ENCODE results near the gene ZIC2.
A peak's percentile ranks its signal among the peaks of the same experiment; 100 is the strongest.
"Not testable (repeated sequence)": the region's sequence is repeated elsewhere in the genome, so short reads cannot be mapped to it uniquely, and the experiment has no call there.

ZIC2 gene

DNA sequence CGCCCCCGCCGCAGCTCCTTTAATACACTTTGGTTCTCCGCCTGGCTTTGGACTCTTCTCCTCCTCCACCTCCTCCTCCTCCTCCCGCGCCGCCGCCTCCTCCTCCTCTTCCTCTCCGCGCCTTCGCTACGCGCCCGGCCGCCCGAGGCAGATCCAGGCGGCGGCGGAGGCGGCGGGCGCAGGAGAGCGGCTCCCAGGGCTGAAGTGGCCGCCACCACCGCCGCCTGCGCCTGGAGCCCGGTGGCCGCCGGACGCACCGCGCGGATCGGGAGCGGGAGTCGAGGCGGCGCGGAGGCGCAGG, at the start of gene ZIC2:
Gene ZIC2, plus strand, starts transcription at position 50 of the 301 bp plus-strand sequence. CDS start 281 bp downstream, outside the sequence.
- peak; percentile 69 for DNase-seq

DNA sequence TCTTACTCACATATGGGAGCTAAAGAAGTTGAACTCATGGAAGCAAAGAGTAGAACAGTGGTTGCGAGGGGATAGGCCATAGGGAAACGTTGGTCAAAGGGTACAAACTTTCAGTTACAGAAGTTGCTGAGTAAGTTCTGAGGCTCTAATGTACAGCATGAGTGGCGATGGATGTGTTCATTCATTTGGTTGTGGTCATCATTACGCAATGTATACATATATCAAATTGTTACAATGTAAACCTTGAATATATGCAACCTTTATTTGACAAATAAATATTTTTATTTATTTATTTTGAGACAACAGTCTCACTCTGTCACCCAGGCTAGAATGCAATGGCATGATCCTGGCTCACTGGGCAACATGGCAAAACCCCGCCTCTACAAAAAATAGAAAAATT, 48.7 kb upstream of the ZIC2 start:
- no peak for DNase-seq

DNA sequence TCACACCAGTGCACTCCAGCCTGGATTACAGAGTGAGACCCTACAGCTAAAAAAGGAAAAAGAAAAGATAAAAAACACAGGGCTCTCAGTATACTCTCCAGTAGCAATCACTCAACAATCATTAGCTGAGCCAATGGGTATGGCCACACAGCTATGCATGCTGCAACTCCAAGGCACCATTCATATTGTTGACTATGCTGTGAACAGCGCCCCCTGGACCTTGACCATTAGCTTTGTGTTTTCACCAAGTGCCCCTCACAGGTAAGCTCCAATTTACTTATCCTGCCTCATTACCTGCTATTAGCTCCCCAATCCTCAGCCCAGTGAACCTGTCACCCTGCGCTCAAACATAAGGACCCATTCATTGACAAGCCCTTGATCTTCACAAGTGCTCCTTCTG, 45.8 kb upstream of the ZIC2 start:
- no peak for DNase-seq

DNA sequence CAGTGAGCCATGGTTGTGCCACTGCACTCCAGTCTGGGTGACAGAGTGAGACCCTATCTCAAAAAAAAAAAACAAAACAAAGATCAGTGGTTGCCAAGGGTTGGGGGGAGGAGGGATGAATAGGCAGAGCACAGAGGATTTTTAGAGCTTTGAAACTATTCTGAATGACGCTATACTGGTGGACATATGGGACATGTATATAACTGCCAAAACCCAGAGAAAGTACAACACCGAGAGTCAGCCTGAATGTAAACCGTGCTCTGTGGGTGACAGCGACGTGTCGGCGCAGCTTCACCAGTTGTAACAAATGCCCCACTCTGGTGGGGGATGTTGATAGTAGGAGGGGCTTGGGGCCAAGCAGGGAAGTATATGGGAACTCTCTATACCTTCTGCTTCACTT, 42.9 kb upstream of the ZIC2 start:
- no peak for DNase-seq

DNA sequence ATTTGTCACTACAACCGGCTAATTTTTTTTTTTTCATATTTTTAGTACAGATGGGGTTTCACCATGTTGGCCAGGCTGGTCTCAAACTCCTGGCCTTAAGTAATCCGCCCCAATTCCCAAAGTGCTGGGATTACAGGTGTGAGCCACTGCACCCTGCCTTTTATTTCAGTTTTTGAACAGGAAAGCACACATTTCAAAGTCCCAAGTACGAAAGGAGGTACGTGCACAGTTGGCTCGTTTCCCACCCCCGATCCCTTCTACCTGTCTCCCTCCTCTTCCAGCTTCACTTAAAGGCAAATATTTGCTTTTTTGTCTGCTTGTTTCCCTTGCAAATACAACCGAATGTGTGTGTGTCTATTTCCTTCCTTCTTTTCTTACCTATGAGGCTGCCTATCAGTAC, 40.5 kb upstream of the ZIC2 start:
- peak; percentile 52 for DNase-seq

DNA sequence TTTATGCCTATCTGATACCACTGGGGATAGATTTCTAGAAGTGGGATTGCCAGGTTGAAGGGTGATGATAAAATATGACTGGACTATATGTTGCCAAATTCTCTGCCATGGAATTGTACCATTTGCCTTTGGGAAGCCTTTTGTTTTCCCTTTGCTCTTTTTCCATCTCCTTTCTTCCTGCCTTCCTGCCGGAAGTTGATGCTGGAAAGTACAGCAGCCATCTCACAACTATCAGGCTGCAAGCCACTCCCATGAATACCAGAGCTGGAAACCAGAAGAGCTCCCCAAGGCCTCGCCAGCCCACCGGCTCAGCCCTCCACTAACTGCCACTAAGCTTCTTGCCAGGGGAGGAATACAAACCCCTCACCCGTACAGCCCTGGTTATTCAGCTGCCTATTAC, 39.7 kb upstream of the ZIC2 start:
- no peak for DNase-seq

DNA sequence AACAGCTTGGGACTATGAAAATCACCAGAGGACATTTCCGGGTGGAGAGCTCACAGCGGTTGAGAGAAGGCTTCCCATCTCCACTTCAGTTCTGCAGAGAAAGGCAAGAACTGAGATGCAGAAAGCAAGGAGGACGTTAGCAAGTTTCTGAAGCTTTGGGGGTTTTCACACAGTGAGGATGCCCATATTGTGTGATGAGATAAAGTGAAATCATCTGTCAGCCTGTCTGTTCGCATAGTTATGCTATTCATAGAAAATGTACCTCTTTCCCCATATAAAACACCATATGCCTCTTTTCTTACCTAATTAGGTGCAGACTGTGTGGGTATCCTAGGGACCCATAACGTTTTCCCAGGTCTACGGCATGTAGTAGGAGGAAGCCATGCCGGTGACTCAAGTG, 37.5 kb upstream of the ZIC2 start:
- DNase-seq = no peak

DNA sequence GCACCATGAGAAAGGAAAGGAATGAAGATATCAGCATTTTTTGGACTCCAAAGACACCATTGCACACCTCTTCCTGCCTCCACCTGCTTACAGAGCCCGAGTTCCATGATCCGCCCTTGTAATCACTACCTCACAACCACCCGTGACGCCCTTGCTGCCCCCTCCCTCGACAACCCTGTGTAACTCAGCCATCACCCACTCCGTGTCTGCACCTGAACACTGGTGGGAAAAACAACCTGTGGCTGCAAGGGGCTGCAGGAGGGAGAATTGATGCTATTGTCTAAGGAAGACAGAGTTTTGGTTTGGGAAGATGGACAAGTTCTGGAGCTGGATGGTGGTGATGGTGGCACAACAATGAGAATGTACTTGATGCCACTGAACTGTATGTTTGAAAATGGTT, 37.0 kb upstream of the ZIC2 start:
- DNase-seq = no peak

DNA sequence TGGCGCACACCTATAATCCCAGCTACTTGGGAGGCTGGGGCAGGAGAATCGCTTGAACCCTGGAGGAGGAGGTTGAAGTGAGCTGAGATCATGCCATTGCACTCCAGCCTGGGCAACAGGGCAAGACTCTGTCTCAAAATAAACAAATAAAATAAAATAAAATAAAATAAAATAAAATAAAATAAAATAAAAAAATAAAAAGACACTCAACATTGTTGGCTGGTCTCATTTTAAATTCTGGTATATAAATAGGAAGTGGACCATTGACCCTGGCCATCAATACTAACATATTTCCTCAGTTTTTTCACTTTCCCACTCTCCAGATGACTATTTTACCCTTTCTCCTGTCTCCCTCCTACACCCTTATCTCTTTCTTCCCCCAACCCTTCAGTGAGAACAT, 36.1 kb upstream of the ZIC2 start:
- DNase-seq = not testable (repeated sequence)

DNA sequence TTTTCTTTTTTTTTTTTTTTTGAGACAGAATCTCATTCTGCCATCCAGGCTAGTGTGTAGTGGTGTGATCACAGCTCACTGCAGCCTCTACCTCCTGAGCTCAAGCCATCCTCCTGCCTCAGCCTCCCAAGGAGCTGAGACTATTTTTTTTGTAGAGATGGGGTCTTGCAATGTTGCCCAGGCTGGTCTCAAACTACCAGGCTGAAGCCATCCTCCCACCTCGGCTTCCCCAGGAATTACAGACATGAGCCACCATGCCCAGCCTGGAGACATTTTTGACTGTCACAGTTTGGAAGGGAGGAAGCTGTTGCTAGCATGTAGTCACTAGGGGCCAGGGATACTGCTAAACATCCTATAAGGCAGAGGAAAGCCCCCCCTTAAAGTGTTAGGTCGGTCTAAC, 33.9 kb upstream of the ZIC2 start:
- DNase-seq = no peak

DNA sequence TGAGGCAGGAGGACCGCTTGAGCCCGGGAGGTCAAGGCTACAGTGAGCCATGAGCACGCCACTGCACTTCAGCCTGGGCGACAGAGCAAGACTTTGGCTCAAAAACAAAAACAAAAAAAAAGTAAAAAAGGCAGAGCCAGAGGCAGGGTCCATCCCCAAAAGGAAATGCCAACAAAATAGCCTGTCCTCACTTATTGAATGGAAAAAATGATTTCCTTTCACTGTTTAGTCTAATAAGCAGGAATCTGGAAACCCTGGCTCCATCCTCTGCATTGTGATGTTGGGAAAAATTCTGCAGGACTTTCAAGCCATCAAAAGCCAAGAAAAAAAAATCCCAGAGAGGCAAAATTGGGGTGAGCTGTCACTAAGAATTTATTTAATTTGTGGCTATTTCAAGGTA, 33.2 kb upstream of the ZIC2 start:
- DNase-seq = no peak

DNA sequence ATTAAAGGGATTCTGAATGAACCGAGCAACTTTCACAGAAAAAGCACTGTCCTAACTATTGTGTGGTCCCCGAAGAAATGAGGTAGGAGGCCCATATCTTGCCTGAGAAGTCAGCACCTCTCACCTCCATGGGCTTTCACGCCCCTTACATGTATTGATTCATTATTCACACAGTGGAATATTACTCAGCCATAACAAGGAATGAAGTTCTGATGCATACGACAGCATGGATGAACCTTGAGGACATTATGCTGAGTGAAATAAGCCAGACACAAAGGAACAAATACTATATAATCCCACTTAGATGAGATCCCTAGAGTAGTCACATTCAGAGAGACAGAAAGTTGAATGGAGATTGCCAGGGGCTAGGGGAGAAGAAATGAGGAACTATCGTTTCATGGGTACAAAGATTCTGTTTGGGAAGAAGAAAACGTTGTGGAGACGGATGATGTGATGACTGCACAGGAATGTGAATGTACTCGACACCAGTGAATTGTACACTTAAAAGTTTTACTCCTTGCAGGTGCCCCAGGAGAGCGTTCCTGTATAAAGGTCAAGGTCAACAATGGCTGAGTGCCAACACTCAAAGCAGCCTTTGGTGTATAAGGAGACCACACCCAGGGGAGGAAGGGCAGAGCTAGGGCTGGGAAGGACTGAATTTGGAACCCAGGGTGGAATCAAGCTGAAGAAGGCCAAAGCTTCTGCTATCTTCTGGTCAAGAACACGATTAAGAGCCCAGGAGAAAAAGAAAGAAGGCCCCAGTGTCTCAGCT, 32.5 kb upstream of the ZIC2 start:
- DNase-seq = no peak

DNA sequence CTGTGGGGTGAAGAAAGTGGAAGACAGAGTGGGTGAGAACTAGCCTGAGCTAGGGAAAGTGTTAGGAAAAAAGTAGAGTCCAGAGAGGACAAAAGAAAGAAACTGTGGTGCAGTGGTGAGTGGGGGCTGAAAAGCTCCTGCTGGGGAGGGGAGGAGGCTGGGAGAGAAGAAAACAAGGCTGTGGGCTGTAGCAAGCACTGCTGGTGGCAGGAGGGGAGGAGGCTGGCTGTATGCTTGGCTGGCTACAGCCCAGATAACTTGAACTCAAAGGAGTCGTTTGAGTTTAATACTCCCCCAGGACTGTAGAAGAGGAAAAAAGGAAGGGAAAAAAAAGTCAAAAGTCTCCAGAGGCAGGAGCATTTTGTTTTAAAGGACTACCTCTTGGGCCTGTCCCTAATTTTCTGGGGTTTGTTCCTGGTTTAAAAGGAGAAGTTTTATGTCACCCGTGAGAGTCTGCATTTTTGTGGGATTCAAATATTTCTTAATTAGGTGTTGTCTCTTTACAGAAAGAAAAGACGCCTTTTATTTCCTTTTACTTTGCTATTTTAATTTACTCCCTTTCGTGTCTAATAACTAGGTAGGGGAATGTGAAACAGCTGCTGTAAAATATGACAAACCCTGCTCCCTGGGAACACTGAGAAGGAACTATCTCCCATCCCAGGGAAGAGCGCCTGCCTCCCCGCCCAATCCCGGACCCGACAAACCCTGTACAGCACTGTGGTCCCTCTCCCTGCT, 31.7 kb upstream of the ZIC2 start:
- DNase-seq = no peak

DNA sequence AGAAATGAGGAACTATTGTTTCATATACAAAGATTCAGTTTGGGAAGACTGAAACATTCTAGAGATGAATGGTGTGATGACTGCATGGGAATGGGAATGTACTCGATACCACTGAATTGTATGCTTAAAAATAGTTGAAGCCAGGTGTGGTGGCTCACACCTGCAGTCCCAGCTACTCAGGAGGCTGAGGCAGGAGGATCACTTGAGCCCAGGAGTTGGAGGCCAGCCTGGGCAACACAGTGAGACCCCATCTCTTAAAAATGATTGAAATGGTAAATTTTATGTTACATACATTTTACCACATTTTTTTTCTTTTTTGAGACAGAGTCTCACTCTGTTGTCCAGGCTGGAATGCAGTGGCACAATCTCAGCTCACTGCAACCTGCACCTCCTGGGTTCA, 29.9 kb upstream of the ZIC2 start:
- not testable (repeated sequence) for DNase-seq

DNA sequence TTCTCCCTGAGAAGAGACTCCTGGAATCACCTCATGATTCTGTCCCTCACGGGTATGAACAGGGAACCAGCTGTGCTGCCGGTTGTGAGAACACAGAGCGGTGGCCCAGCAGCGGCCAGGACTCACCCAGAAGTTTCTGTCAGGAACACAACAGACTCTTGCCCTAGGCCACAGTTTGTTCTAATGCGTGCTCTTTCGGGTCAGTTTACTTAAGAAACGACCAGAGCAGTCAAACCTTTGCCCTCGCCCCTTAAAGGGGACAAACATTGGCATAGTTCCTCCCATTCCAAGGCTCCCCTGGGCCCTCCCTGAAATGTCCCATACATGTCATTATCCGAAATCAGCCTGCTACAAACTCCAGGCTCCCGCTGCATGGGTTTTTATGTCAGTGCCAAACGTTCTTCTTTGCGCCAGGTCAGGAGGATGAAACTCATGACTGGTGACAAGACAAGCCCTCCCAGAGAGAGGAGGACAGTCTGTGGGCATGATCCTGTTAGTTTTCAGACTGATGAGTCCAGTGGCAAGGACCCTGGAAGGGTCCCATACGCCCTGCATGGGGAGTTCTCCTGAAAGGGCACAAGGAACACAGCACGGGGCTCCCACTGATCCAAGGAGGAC, 28.3 kb upstream of the ZIC2 start:
- DNase-seq = no peak

DNA sequence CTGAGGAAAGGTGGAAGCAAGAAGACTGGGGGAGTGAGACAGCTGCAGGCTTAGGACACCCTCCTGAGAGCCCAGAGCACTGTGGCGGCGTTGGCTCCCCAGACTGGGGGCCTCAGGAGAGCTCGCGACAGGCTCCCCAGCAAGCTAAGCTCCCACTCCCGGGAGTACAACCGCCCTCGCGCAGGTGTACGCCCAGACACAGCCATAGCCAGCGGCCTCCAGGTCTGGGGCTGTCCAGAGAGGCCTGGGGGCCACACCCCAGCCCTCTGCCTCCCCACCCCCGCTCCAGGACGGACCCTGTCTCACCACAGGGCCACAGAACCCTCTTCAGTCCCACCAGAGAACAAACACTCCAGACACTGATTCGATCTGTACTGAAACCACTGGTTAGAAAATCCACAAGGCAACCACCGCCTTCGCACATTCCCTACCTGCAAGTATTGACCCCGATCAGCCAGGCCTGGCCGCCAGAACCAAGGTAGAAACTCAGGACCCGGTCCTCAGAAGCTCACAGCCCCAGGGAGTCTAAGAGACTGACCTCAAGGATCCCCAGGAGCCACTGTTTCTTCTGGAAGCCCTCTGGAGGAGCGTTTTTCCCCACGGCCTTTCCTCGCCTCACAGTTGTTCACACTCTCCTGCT, 26.4 kb upstream of the ZIC2 start:
- no peak for DNase-seq

DNA sequence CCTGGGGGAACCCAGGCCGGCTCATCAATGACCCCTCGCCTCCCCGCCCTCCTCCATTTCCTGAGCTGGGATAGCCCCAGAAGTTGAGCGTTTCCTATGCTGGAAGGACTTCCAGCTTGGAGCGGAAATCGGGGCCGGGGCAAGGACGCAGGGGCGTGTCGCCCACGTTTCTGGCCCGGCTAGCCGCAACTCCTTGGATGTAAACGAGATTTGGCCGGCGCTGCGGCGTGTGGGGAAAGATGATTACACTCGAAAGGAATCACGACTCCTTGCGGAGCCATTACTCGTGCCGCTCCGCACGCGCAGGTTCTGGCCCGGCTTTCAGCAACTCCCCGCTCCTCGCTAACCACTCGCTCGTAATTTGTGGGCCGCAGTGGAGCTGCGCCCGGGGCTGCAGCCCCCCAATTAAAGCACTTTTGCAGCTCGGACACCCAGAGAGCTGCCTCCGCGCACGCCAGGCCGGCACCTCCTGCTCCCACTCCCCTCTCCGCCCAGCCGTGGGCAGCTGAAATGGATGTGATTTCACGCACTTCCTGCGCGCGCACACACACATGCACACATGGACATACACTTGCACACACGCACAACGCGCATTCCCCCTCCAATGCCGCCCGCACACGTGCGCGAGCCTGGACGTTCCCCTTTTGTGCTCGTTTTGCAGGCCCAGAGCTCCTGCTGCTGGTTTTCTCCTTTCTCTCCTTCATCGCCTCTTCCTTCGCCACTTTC, 25.7 kb upstream of the ZIC2 start:
- no peak for DNase-seq

DNA sequence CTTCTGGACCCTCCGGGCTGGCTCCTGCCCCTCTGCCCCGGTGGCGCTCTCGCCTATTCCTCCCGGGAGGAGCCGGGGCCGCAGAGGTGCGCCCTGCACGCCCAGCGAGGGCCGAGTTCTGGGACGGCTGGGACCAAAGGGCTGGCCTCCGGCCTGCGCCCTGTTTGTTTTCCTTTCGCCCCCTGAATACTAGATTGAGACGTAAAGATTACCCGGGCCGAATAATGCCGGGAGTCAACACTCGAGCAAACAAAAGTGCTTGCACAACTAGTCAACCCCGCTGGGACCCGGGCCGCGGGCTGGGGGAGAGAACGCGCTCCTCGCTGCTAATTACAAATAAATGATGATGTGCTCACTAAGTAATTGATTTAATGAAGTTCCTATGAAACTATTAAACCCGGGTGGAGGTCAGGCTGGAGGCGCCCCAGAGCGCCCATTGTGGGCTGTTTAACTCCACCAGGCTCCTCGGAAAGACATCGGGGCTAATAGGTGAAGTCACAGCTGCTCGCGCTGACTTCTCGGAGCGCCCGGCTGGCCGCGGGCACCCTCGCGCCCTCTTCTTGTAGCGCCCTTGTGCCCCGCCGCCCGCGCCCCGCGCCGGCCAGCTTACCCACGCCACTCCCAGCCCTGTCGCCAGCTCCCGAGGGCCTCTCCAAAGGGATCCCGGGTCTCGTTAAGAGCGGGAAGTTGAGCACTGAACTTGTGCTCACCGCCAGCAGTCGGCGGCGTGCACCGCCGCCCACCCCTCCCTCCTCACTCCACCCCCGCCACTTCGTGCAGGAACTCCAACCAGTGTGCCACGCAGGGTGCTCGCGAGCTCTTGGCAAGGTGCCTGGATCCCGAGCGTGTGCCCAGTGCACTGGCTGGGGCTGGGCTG, 24.9 kb upstream of the ZIC2 start:
- DNase-seq = no peak

DNA sequence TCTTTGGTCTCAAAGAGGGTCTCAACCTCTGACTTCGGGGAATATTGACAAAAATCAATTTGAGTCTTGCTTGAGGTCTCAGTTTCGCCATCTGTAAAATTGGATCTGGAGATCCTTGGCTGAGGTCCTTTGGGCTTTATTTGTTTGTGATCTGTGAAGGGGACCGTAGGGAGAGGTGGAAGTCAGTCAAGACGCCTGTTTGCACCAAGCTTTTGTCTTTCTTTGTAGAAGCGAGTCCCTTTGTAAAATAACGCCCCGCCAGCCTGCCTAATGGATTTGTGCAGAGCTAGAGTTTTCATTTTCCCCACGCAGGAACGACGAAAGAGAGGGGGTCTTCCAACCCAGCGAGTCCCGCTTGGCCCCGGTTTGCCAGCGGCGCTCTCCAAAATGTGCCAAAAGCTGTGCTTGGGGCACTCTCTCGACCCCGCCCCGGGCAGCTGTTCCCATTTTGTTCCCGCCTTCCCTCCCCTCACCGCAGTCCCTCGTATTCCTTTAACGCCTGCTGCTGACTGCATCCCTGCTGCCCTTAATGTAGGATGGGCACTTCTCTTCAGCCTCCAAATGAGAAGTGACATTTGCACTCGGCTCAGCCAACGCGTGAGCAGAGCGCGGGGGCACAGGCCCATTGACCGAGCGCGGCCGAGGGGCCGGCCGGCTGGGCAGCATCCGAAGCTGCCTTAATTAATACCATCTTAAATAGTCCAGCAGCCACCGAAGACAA, 23.0 kb upstream of the ZIC2 start:
- no peak for DNase-seq

DNA sequence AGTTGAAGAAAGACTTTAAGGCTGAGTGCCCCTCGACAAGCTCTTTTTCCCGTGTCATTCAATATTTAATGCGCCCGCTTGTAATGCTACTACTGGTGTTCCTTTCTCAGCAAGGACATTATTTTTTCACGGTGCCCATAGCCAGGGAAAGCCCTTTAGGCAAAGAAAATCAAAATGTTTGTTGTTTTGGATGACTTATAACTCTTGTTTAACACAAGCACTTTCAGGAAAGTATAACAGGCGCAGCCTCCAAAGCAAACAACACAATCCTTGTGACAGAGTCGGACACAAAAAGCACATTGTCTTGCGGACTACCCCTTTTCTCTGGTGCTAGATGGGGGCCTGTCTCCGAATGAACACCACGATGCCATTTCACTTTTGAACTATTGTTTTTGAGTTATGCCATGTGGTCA, 22.5 kb upstream of the ZIC2 start:
- no peak for DNase-seq

DNA sequence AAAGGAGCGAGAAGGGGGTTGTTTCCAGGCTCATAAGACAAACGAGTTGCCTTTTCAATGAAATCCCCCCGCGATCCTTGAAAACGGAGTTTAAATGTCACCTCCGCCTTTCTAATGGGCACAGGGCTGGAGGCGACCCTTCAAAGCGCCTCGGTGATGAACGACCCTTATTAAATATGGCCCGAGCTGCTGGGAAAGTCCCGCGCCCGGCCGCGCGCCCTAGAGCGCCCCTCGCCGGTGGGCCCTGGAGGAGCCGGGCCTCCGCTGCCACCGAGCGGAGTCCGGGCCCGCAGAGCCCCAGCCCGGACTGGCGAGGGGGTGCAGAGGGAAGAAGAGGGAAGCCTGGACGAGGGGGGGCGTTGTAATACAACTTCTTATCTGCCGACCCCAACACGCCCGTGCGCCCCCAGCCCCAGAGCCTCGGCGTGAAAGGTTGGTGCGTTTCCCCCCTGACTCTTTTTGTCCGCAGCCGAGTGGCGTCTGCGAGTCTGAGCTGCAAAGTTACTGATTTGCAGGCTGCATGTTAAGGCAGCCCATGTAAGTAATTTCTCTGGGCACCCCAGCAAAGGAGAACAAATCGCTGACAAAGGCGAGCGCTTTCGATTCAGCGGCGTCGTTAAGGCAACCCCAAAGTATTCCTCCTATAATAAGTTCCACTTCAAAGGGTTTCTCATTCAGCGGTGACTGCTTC, 21.9 kb upstream of the ZIC2 start:
- DNase-seq = peak; percentile 40

Measured in NCI-H774 (cell line).